Measurements from ENCODE around the gene ADAMTS17. TPM values are rescaled to one million over a fixed set of nuclear protein-coding genes. Genes with fewer than 3 reads are reported as not detected.

ADAMTS17 gene
- total RNA-seq, 1 donor from 2014 or later: 0.06 TPM

DNA sequence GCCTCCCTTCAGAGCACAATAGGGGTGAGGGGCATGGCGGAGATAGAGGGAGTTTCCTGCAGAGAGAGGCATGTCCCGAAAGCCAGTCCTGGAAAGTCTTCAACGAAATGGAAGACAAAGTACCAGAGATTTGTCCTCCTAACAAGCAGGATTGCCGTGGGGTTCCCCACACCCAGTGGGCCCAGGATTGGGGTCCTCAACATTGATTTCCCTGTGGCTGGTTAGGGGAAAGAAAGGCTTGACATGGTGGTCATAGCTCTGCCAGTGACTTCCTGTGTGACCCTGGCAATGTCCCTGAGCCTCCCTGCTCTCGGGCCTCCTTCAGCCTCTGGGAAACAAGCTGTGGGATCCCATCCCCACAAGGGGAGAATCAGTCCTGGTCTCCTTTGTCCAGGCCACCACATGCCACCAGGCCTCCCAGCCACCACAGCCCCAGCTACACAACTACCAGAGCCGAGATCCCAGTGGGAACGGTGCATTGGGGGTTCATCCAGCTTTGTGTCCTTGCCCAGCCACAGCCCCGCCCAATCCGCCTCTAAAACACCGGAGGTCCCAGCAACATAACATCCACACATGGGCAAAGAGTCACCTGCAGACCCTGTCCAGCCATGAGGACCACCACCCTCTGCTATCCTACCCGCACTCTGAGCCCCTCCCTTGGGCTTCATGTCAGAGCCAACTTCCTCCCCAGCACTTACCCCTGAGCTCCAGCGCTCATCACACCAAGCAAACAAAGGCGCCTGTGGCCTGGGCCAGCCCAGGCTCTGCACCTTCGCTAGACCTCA lies 63.0 kb downstream of the ADAMTS17 start:
- TF ChIP-seq, protein P1, sequence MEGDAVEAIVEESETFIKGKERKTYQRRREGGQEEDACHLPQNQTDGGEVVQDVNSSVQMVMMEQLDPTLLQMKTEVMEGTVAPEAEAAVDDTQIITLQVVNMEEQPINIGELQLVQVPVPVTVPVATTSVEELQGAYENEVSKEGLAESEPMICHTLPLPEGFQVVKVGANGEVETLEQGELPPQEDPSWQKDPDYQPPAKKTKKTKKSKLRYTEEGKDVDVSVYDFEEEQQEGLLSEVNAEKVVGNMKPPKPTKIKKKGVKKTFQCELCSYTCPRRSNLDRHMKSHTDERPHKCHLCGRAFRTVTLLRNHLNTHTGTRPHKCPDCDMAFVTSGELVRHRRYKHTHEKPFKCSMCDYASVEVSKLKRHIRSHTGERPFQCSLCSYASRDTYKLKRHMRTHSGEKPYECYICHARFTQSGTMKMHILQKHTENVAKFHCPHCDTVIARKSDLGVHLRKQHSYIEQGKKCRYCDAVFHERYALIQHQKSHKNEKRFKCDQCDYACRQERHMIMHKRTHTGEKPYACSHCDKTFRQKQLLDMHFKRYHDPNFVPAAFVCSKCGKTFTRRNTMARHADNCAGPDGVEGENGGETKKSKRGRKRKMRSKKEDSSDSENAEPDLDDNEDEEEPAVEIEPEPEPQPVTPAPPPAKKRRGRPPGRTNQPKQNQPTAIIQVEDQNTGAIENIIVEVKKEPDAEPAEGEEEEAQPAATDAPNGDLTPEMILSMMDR (conservative IDR thresholded peaks at IDR 0.05; ENCODE audit: low read depth, low read length): no peak
- no peak overlapping the region for H3K4me3 ChIP-seq (ENCODE audit: low read depth, low read length)
- DNase-seq (ENCODE audit: low read depth): no peak

DNA sequence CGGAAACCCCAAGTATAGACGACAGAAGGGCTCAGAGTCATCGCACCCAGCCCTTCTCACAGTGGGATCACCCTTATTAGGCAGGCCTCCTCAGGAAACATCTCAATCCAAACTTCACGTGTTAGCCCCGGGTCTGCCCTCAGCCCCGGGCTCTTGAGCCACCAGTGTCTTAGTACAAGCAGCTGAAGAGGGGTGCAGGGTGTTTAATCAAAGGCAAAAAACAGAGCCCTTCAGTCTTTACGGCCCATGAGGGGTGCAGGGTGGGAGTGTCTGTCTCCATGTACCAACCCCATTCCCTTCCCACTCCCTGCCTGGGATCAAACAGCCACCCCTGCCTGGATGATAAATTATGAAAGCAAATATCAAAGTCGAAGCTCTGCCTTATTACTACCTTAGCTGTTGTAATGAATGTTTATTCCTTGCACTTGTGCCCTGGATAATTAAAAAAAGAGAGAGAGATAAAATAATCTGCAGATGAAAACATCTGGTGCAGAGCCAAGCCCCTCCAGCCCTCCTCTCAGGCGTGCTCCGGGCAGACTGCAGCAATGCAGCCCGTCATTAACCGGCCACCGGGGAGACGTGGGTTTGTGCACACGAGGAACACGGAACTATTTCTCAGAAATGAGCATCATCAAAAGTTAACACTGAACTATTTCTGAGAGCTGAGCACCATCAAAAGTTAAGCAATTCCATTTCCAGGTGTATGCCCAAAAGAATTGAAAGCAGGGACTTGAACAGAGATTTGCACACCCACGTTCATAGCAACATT lies 64.5 kb downstream of the ADAMTS17 start:
- H3K4me3 ChIP-seq (ENCODE audit: low read depth, low read length): no peak overlapping the region
- TF ChIP-seq, protein P1 (conservative IDR thresholded peaks at IDR 0.05; ENCODE audit: low read depth, low read length): no peak
- DNase-seq (ENCODE audit: low read depth): no peak

DNA sequence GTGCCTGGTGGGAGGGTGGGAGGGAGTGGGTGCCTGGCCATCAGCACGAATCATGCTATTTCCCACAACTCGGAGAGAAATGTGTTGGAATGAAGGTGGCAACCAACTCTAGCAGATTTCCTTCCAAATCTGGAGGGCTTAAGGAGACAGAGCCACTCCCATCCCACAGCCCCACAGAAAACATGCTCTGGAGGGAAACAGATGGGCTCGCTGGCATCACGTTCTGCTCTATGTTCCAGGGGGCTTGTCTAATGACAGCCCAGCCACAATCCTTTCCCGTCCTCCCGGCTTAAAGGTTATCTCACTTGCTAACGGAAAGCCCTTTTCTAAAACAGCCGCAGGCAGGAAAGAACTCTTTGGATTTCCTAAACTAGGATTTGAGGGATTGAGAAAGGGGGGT lies 65.3 kb downstream of the ADAMTS17 start:
- no peak overlapping the region for H3K4me3 ChIP-seq (ENCODE audit: low read depth, low read length)
- TF ChIP-seq, protein P1 (conservative IDR thresholded peaks at IDR 0.05; ENCODE audit: low read depth, low read length): no peak
- DNase-seq (ENCODE audit: low read depth): no peak

DNA sequence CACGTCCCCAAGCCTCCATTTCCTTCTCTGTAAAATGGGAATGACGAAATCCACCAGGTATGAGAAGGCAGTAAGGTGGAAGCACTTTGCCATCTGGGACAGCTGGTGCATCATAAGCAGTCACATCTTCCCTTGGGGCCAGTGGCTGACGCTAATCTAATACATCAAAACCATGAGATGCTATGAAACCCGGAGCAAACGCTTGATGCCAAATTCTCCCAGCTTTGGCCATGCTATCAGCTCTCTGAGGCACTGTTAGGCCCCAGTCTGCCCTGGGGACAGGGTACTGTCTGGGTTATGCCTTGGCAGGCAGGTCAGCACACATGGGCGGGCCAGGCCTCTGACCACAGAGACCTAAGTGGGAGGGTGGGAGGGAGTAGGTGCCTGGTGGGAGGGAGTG lies 66.1 kb downstream of the ADAMTS17 start:
- no peak for DNase-seq (ENCODE audit: low read depth)
- no peak overlapping the region for H3K4me3 ChIP-seq (ENCODE audit: low read depth, low read length)
- TF ChIP-seq, protein P1 (conservative IDR thresholded peaks at IDR 0.05; ENCODE audit: low read depth, low read length): no peak

DNA sequence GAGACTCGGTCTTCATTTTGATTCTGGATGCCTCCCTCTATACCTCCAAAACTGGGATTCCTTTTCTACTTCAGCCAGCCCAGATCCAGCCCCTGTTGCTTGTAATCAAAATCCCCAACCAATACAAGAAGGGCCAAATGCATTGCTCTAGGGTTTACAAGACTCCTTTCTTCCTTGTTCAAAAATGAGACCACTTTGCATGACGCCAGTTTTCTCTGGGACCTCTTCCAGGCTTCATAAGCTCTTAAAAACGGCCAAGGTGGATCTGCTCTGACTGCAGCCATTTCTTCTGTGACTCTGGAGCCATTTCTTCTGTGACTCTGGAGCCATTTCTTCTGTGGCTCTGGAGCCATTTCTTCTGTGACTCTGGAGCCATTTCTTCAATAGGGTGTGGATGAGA lies 71.9 kb downstream of the ADAMTS17 start:
- TF ChIP-seq, protein P1 (conservative IDR thresholded peaks at IDR 0.05; ENCODE audit: low read depth, low read length): no peak
- no peak overlapping the region for H3K4me3 ChIP-seq (ENCODE audit: low read depth, low read length)
- DNase-seq (ENCODE audit: low read depth): no peak

DNA sequence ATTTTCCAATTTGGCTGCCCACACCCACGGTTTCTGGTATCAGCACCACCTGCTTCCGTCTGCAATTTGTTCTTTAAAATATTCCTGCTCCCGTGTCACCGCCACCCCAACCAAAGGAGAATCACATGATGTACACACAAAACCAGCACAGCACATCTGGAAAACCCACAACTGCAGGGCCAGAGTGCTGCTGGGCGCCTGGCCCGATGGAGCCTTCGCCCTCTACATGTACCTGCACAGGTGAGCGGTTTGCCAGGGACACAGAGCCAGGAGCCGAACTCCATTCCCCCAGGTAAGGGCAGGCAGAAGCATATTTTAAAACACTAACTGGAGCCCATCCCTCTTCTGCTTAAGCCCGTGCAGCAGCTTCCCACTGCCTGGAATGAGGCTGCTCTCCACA lies 75.6 kb downstream of the ADAMTS17 start:
- no peak overlapping the region for H3K4me3 ChIP-seq (ENCODE audit: low read depth, low read length)
- no peak for DNase-seq (ENCODE audit: low read depth)
- TF ChIP-seq, protein P1 (conservative IDR thresholded peaks at IDR 0.05; ENCODE audit: low read depth, low read length): no peak
